Measurements from ENCODE around the gene ARL3.
"Not testable (repeated sequence)": the region's sequence is repeated elsewhere in the genome, so short reads cannot be mapped to it uniquely, and the experiment has no call there.

The ARL3 gene

GRCh38 chr10:102670065-102670670 is 44.0 kb downstream of the ARL3 start:
- no peak for DNase-seq

GRCh38 chr10:102669206-102670064 is 44.8 kb downstream of the ARL3 start:
- DNase-seq = peak; percentile 59

GRCh38 chr10:102668326-102669107 is 45.7 kb downstream of the ARL3 start:
- peak; percentile 78 for DNase-seq

- not testable (repeated sequence) for DNase-seq
Observed at GRCh38 chr10:102667411-102667810, 46.8 kb downstream of the ARL3 start.

- DNase-seq = no peak
Observed at GRCh38 chr10:102665904-102666509, 48.2 kb downstream of the ARL3 start.

GRCh38 chr10:102661658-102662028 is 52.6 kb downstream of the ARL3 start:
- no peak for DNase-seq

- peak; percentile 90 for DNase-seq
Observed at GRCh38 chr10:102660888-102661657, 53.1 kb downstream of the ARL3 start.

GRCh38 chr10:102658802-102659201 is 55.4 kb downstream of the ARL3 start:
- DNase-seq = no peak

- no peak for DNase-seq
Observed at GRCh38 chr10:102657984-102658724, 56.0 kb downstream of the ARL3 start.

- no peak for DNase-seq
Observed at GRCh38 chr10:102657451-102657850, 56.7 kb downstream of the ARL3 start.

- DNase-seq = no peak
Observed at GRCh38 chr10:102656791-102657371, 57.3 kb downstream of the ARL3 start.

- DNase-seq = no peak
Observed at GRCh38 chr10:102656026-102656425, 58.2 kb downstream of the ARL3 start.

GRCh38 chr10:102654969-102655368 is 59.2 kb downstream of the ARL3 start:
- no peak for DNase-seq

GRCh38 chr10:102654566-102654965 is 59.6 kb downstream of the ARL3 start:
- no peak for DNase-seq

- DNase-seq = no peak
Observed at GRCh38 chr10:102653060-102653459, 61.1 kb downstream of the ARL3 start.

GRCh38 chr10:102652170-102652916 is 61.9 kb downstream of the ARL3 start:
- DNase-seq = no peak

- no peak for DNase-seq
Observed at GRCh38 chr10:102651455-102652169, 62.6 kb downstream of the ARL3 start.

GRCh38 chr10:102650655-102651454 is 63.3 kb downstream of the ARL3 start:
- no peak for DNase-seq
